ENCODE results near the gene S1PR2.
A peak's percentile ranks its signal among the peaks of the same experiment; 100 is the strongest.

The S1PR2 gene, protein sequence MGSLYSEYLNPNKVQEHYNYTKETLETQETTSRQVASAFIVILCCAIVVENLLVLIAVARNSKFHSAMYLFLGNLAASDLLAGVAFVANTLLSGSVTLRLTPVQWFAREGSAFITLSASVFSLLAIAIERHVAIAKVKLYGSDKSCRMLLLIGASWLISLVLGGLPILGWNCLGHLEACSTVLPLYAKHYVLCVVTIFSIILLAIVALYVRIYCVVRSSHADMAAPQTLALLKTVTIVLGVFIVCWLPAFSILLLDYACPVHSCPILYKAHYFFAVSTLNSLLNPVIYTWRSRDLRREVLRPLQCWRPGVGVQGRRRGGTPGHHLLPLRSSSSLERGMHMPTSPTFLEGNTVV

DNA sequence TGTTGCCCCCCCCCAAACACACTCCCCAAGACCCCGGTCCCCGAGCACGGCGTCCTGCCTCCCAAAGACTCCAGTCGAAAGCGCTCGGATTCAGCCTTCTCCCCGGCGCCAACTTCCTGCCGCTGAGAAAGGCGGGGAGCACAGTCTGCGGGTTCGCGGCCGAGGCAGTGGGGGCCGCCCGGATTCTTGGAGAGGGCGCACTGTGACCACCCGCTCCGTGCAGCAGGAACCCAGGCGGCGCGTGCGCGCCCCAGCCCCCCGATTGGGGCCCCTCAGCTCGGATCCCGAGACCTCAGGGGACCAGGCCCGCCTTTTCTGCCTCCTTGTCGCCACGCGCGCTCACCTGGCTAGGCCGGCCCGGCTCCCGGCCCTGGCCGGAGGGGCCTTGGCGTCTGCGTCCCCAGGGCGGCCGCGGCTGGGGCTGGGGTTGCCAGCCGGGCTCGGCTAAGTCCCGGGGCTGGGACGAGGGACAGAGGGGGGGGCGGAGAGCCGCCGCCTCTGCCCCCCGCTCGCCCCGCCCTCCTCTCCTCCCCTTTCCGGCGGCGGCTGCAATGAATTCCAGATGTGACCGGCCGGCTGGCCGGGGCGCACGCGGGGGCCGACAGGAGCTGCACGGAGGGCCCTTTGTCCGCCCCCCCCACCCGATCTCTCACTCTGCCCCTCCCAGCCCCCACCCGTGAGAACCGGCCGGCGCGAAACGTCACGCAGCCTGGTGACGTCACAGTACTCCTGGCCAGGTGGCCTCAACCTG, at the start of gene S1PR2:
S1PR2 (minus strand) TSS at position 471 of the 751 bp plus-strand sequence. CDS start 6,426 bp downstream, outside the sequence.
- DNase-seq (ENCODE audit: low read depth): peak; percentile 55
- H3K4me3 ChIP-seq (ENCODE audit: low read length): peak within 1 kb of the TSS; percentile 79
- TF ChIP-seq, protein P1, sequence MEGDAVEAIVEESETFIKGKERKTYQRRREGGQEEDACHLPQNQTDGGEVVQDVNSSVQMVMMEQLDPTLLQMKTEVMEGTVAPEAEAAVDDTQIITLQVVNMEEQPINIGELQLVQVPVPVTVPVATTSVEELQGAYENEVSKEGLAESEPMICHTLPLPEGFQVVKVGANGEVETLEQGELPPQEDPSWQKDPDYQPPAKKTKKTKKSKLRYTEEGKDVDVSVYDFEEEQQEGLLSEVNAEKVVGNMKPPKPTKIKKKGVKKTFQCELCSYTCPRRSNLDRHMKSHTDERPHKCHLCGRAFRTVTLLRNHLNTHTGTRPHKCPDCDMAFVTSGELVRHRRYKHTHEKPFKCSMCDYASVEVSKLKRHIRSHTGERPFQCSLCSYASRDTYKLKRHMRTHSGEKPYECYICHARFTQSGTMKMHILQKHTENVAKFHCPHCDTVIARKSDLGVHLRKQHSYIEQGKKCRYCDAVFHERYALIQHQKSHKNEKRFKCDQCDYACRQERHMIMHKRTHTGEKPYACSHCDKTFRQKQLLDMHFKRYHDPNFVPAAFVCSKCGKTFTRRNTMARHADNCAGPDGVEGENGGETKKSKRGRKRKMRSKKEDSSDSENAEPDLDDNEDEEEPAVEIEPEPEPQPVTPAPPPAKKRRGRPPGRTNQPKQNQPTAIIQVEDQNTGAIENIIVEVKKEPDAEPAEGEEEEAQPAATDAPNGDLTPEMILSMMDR (IDR thresholded peaks at IDR 0.05; ENCODE audit: insufficient read depth, low read depth, low read length, missing control alignments): no peak

DNA sequence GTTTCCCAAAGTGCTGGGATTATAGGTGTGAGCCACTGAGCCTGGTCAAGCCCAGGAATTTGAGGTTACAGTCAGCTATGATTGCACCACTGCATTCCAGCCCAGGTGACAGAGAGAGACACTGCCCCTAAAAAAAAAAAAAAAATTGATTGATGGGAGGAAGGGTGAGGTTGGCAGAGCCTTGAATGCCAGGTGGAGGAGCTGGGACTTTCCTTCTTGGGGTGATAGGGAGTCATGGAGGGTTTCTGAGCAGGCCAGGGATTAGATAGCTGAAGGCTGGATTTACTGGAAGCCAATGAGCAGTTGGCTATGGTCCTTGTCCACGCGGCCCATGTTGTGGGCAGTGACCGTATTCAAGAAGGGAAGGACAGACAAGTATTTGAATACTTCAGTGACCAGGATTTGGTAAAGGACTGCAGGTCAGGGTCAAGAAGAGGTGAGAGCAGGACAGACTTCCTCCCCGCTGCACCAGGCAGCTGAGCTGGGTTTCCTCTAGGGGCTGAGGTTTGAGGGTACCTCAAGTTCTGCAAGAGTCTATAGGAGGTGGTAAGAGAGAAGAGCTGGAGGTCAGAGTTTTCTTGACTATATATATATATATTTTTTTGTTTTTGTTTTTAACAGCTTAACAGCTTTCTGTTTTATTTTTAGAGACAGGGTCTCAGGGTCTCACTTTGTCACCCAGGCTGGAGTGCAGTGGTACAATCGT, 48.8 kb upstream of the S1PR2 start:
- H3K4me3 ChIP-seq (ENCODE audit: low read length): no peak overlapping the region
- TF ChIP-seq, protein P1 (IDR thresholded peaks at IDR 0.05; ENCODE audit: insufficient read depth, low read depth, low read length, missing control alignments): no peak
- DNase-seq (ENCODE audit: low read depth): no peak

DNA sequence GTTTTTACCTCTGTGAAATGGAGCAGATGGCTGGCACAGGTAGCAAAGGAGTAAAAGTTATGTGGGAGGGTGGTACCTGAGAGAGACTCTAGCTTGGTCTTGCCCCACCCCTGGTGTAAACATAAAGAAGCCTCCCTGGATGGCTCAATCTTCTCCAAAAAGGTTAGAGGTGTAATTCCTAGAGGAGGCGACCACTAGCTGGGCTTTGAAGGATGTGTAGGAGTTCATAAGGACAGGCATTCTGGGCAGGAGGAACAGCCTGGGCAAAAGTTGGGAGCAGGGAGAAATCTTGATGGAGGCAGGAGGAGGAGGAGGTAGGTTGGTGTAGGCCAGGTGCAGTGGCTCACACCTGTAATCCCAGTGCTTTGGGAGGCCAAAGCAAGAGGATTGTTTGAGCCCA, 47.8 kb upstream of the S1PR2 start:
- DNase-seq (ENCODE audit: low read depth): no peak
- TF ChIP-seq, protein P1 (IDR thresholded peaks at IDR 0.05; ENCODE audit: insufficient read depth, low read depth, low read length, missing control alignments): no peak

DNA sequence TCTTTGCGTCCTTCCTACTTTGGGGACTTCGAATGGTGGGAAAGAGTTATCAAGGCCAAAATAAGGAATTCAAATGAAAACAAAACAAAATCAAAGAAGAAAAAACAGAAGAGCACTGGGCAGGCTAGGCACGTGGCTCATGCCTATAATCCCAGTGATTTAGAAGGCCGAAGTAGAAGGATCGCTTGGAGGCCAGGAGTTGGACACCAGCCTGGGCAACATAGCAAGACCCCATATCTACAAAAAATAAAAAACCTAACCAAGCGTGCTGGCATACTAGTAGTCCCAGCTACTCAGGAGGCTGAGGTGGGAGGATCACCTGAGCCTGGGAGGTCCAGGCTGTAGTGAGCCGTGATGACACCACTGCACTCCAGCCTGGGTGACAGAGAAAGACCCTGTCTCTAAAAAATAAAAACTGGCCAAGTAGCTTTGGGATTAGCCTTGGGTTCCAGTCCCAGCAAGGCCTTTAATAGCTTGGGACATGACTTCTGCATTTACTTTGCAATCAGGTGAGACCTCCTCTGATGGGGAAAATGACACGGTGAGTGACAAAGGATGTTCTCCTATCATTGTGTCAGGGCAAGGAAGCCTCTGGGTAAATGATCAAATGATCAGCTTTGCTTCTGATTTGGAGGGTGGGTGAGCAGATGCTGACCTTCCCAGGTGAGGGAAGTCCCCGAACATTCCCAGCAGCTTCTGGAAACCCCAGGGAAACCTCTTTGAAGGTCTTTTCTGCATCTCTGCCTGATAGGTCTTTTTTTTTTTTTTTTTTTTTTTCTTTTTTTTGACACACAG, 46.9 kb upstream of the S1PR2 start:
- TF ChIP-seq, protein P1 (IDR thresholded peaks at IDR 0.05; ENCODE audit: insufficient read depth, low read depth, low read length, missing control alignments): no peak
- no peak overlapping the region for H3K4me3 ChIP-seq (ENCODE audit: low read length)
- no peak for DNase-seq (ENCODE audit: low read depth)

More for the DNA sequence above, 47.8 kb upstream of the S1PR2 start:
- H3K4me3 ChIP-seq (ENCODE audit: low read length): no peak overlapping the region

DNA sequence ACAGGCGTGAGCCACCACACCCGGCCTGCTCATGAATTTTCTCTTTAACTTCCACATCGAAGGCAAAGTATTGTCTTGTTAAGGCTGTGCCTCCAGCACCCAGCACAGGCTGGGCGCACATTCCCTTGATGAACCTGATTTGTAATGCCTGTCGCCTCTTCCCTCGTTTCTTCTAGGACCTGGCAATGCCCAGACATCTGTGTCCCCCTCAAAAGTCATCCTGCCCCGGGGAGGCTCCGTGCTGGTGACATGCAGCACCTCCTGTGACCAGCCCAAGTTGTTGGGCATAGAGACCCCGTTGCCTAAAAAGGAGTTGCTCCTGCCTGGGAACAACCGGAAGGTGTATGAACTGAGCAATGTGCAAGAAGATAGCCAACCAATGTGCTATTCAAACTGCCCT, 43.5 kb upstream of the S1PR2 start:
- H3K4me3 ChIP-seq (ENCODE audit: low read length): no peak overlapping the region
- TF ChIP-seq, protein P1 (IDR thresholded peaks at IDR 0.05; ENCODE audit: insufficient read depth, low read depth, low read length, missing control alignments): no peak
- no peak for DNase-seq (ENCODE audit: low read depth)

DNA sequence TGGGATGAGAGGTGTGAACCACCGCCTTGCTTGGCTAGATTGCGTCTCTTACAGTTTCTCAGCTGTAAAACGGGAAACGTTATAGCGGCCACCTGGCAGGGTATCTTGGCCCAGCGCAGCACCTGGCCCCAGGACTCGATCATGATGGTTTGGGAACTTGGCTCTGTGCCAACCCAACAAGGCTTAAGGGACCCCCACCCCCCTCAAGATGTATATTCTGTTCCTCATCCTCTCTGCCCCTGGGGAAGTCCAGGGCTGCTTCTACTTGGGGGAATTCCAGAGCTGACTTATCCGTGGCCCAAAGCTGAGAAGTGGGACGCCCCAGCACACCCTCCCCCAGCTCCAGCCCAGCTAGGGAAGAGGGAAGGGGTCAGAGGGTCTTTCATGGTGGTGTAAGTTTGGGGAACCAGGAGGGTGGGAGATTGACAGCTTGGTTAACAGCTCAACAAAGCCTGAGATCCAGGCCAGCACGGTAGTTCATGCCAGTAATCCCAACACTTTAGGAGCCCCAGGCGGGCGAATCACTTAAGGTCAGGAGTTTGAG, 40.5 kb upstream of the S1PR2 start:
- no peak overlapping the region for H3K4me3 ChIP-seq (ENCODE audit: low read length)
- no peak for DNase-seq (ENCODE audit: low read depth)
- TF ChIP-seq, protein P1 (IDR thresholded peaks at IDR 0.05; ENCODE audit: insufficient read depth, low read depth, low read length, missing control alignments): no peak
